ENCODE data around the gene H6PD.

Gene H6PD

DNA sequence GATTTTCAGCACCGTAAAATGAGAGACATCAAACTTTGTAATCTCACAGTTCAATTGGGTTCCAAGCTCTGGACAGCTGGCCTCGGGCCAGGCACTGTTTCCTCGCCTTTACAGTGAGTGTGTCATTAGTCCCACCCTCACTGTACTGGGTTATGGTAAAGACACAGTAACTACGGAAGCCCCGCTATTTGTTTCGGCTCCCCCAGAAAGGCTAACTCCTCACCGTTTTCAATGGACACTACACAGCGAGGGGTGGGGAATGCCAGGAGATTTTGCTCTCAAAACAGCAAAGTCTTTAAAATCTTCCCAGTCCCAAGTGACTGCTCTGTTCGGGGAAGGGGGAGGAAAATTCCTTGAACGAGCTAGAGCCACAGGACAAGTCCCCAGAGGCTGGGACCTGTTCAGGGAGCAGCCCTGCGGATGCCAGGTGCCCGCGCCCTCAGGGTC is 57.4 kb downstream of the H6PD start:
- peak overlapping the region; percentile 36 for H3K4me3 ChIP-seq (ENCODE audit: insufficient read length, low read depth)
- TF ChIP-seq SUZ12 (IDR thresholded peaks at IDR 0.05; ENCODE audit: extremely low read depth, insufficient read depth, insufficient read length) (no peak), ZNF274 (IDR thresholded peaks at IDR 0.05; ENCODE audit: low read depth, low read length) (no peak), YY1 (IDR thresholded peaks at IDR 0.05; ENCODE audit: insufficient read depth, insufficient read length) (no peak)
- H3K36me3 ChIP-seq (ENCODE audit: insufficient read depth, insufficient read length, low read length): peaks cover 5% of the 10 kb centered on the region
- peaks cover 19% of the 10 kb centered on the region for H3K27me3 ChIP-seq (ENCODE audit: insufficient read depth, insufficient read length)
- H3K4me1 ChIP-seq (ENCODE audit: insufficient read depth, insufficient read length): peaks cover 3% of the 10 kb centered on the region
- H3K9me3 ChIP-seq (ENCODE audit: insufficient read depth, low read length): peaks cover 28% of the 10 kb centered on the region
- H3K9ac ChIP-seq (ENCODE audit: insufficient read length, low read depth): peak overlapping the region; percentile 23
- DNase-seq (ENCODE audit: low read depth, low spot score): no peak

DNA sequence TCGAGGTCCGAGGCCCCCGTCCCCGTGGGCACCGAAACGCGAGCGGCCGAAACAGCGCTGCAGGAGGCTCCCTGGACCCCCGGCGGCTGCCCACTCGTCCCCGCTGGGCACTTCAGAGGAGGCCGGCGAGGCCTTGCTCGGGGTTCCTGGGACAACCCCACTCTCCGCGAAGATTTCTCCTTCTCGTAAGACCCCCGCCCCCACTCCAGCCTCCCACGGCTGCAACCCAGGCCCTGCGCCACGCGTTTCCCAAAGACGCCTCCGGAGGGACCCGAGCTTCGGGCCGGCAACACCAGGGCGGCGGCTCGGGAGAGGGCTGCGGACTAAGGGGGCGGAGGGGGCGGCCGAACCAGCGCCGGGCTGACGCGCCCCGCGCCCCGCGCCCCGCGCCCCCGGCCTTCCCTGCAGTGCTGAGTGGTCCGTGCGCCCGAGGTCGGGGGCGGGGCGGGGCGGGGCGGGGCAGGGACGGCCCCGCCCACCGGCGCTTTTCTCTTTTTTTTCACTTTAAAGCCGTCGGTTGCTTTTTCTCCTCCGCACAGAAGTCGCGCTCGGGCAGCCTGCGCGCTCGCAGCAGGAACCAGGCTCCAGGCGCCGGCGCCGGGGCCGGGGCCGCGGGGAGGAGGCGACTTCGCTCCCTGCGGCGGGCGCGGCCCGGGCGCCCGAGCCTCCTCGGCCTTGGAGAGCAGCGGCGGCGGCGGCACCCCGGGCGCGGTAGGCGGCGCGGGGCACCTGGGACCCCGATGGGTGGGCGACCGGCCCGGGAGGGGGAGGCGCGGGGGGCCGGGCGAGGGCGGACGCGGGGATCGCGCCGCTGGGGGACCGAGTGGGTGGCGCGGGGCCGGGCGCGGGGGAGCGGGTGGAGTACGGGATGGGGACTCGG is 58.0 kb downstream of the H6PD start, which contains the start of gene SPSB1:
Gene SPSB1, plus strand, starts transcription at position 534 of the 880 bp plus-strand sequence. CDS start 62,998 bp downstream, outside the sequence.
- H3K4me3 ChIP-seq (ENCODE audit: insufficient read length, low read depth): peak within 1 kb of the TSS; percentile 79
- DNase-seq (ENCODE audit: low read depth, low spot score): peak; percentile 32
- H3K27me3 ChIP-seq (ENCODE audit: insufficient read depth, insufficient read length): peaks cover 19% of the 10 kb centered on the region
- no peak for TF ChIP-seq YY1 (IDR thresholded peaks at IDR 0.05; ENCODE audit: insufficient read depth, insufficient read length)
- no peak for TF ChIP-seq SUZ12 (IDR thresholded peaks at IDR 0.05; ENCODE audit: extremely low read depth, insufficient read depth, insufficient read length)
- no peak for TF ChIP-seq ZNF274 (IDR thresholded peaks at IDR 0.05; ENCODE audit: low read depth, low read length)
- peaks cover 3% of the 10 kb centered on the region for H3K4me1 ChIP-seq (ENCODE audit: insufficient read depth, insufficient read length)
- peaks cover 5% of the 10 kb centered on the region for H3K36me3 ChIP-seq (ENCODE audit: insufficient read depth, insufficient read length, low read length)
- H3K9ac ChIP-seq (ENCODE audit: insufficient read length, low read depth): peak within 1 kb of the TSS; percentile 80
- peaks cover 21% of the 10 kb centered on the region for H3K9me3 ChIP-seq (ENCODE audit: insufficient read depth, low read length)

DNA sequence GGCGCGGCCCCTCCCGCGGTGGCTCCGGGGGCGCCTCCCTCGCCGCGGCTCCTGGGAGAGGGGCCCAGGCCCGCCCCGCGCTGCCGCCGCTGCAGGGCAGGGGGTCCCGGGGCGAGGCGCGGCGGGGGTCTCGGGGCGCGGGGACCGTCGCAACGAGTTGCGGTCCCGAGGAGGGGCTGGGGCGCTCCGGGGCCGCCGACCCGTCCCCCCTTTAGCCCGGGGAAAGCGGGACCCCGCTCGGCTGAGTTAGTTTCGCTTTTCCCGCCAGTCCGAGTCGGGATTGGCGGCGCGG is 58.6 kb downstream of the H6PD start:
- peaks cover 3% of the 10 kb centered on the region for H3K4me1 ChIP-seq (ENCODE audit: insufficient read depth, insufficient read length)
- peaks cover 9% of the 10 kb centered on the region for H3K36me3 ChIP-seq (ENCODE audit: insufficient read depth, insufficient read length, low read length)
- H3K9ac ChIP-seq (ENCODE audit: insufficient read length, low read depth): peak overlapping the region; percentile 80
- H3K9me3 ChIP-seq (ENCODE audit: insufficient read depth, low read length): peaks cover 15% of the 10 kb centered on the region
- H3K27me3 ChIP-seq (ENCODE audit: insufficient read depth, insufficient read length): peaks cover 19% of the 10 kb centered on the region
- no peak for DNase-seq (ENCODE audit: low read depth, low spot score)
- TF ChIP-seq ZNF274 (IDR thresholded peaks at IDR 0.05; ENCODE audit: low read depth, low read length) (no peak), YY1 (IDR thresholded peaks at IDR 0.05; ENCODE audit: insufficient read depth, insufficient read length) (no peak), SUZ12 (IDR thresholded peaks at IDR 0.05; ENCODE audit: extremely low read depth, insufficient read depth, insufficient read length) (no peak)
- peak overlapping the region; percentile 79 for H3K4me3 ChIP-seq (ENCODE audit: insufficient read length, low read depth)

DNA sequence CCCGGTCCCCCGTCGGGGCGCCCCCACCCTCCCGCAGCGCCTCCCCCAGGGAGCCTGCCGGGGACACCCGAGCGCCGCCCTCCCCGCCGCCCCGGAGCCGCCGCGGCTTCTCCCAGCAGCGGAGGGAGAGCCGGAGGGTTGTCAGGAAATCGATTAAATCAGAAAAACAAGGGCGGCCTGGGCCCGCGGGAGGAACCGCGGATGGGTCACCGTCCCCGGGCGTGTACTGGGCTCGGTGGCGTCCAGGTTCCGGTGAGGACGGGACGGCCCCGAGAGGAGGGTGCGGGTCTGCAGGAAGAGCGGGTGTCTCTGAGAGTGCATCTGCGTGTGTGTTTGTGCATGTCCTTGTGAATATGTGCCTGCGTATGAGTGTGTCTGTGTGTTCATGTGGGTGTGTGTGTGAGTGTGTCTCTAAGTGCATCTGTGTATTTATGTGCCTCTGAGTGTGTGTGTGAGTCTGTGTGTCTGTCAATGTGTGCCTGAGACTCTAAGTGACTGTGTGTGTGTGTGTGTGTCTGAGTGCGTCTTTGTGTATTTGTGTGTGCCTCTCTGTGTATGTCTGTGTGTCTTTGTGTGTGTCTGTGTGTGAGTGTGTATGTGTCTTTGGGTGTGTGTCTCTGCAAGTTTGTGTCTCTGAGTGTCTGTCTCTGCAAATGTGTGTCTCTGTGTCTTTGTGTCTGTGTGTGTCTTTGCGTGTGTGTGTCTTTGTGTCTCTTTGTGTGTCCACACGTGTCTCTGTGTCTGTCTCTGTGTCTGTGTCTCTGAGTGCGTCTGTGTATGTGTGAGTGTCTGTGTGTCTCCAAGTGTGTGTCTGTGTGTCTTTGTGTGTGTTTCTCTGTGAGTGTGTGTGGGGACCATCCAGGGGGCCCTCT is 59.2 kb downstream of the H6PD start:
- H3K27me3 ChIP-seq (ENCODE audit: insufficient read depth, insufficient read length): peaks cover 19% of the 10 kb centered on the region
- H3K36me3 ChIP-seq (ENCODE audit: insufficient read depth, insufficient read length, low read length): peaks cover 9% of the 10 kb centered on the region
- no peak for DNase-seq (ENCODE audit: low read depth, low spot score)
- peaks cover 3% of the 10 kb centered on the region for H3K4me1 ChIP-seq (ENCODE audit: insufficient read depth, insufficient read length)
- H3K4me3 ChIP-seq (ENCODE audit: insufficient read length, low read depth): peak overlapping the region; percentile 79
- H3K9me3 ChIP-seq (ENCODE audit: insufficient read depth, low read length): peaks cover 10% of the 10 kb centered on the region
- H3K9ac ChIP-seq (ENCODE audit: insufficient read length, low read depth): peak overlapping the region; percentile 80
- TF ChIP-seq ZNF274 (IDR thresholded peaks at IDR 0.05; ENCODE audit: low read depth, low read length): no peak
- no peak for TF ChIP-seq YY1 (IDR thresholded peaks at IDR 0.05; ENCODE audit: insufficient read depth, insufficient read length)
- TF ChIP-seq SUZ12 (IDR thresholded peaks at IDR 0.05; ENCODE audit: extremely low read depth, insufficient read depth, insufficient read length): no peak

DNA sequence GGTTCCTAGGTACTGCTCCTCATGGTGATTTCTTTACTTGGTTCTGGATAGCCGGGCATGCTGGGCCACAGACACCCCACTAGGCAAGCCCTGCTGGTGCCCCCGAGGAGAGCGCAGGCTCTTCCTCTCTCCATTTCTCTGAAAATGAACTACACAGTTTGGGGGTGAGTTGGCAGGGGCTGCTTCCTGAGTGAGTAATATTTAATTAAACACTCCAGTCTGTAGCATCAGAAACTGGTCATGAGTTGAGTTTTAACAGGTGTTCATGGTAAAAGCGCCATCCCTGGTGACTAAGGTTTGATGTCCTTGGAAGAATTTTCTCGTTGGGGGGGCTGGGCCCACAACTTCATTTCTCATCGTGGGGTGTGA is 59.8 kb downstream of the H6PD start:
- no peak for TF ChIP-seq ZNF274 (IDR thresholded peaks at IDR 0.05; ENCODE audit: low read depth, low read length)
- TF ChIP-seq YY1 (IDR thresholded peaks at IDR 0.05; ENCODE audit: insufficient read depth, insufficient read length): no peak
- TF ChIP-seq SUZ12 (IDR thresholded peaks at IDR 0.05; ENCODE audit: extremely low read depth, insufficient read depth, insufficient read length): no peak
- peaks cover 3% of the 10 kb centered on the region for H3K4me1 ChIP-seq (ENCODE audit: insufficient read depth, insufficient read length)
- H3K27me3 ChIP-seq (ENCODE audit: insufficient read depth, insufficient read length): peaks cover 19% of the 10 kb centered on the region
- peaks cover 3% of the 10 kb centered on the region for H3K9me3 ChIP-seq (ENCODE audit: insufficient read depth, low read length)
- peak overlapping the region; percentile 80 for H3K9ac ChIP-seq (ENCODE audit: insufficient read length, low read depth)
- no peak for DNase-seq (ENCODE audit: low read depth, low spot score)
- peaks cover 9% of the 10 kb centered on the region for H3K36me3 ChIP-seq (ENCODE audit: insufficient read depth, insufficient read length, low read length)
- H3K4me3 ChIP-seq (ENCODE audit: insufficient read length, low read depth): peak overlapping the region; percentile 79

DNA sequence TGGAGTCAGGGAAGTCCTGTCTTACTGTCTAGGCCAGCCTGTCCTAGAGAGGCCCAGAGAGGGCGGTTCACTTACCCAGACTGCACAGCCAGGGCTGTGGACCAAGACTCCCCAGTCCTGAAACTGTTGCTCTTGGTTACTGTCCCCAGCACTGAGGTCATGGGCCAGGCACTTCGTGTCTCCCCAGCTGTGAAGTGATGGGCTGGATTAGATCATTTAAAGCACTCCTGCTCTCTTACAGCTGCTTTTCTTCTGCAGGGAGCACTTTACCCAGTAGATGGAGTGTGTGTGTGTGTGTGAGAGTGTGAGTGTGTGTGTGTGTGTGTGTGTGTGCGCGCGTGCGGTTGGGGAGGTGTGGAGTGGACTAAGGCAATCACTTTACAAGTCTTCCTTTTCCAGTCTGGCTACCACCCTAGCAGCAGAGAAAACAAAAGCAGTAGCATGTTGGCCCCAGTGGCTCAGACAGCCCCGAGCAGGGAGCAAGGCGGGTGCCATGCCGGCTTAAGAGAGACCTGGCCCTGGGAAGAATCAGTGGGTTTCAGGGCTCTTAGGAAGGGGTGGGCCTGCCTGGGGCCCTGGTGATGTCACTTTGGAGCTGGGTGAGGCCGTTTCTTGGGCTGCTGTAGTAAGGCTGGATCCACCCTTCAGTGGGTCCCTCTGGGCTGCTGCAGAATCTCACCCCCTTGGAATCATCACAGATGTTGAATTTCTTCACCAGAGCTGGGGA is 60.5 kb downstream of the H6PD start:
- Histone ChIP-seq H3K36me3 (ENCODE audit: insufficient read depth, insufficient read length, low read length) (peaks cover 9% of the 10 kb centered on the region), H3K4me3 (ENCODE audit: insufficient read length, low read depth) (no peak overlapping the region), H3K9me3 (ENCODE audit: insufficient read depth, low read length) (no peaks in the 10 kb centered on the region), H3K27me3 (ENCODE audit: insufficient read depth, insufficient read length) (peaks cover 19% of the 10 kb centered on the region), H3K4me1 (ENCODE audit: insufficient read depth, insufficient read length) (peaks cover 3% of the 10 kb centered on the region), H3K9ac (ENCODE audit: insufficient read length, low read depth) (no peak overlapping the region)
- TF ChIP-seq SUZ12 (IDR thresholded peaks at IDR 0.05; ENCODE audit: extremely low read depth, insufficient read depth, insufficient read length) (no peak), YY1 (IDR thresholded peaks at IDR 0.05; ENCODE audit: insufficient read depth, insufficient read length) (no peak), ZNF274 (IDR thresholded peaks at IDR 0.05; ENCODE audit: low read depth, low read length) (no peak)
- no peak for DNase-seq (ENCODE audit: low read depth, low spot score)
